Gastroesophageal sphincter (tissue), 4 donors: Measurements from ENCODE around the gene LRRC51. TPM values are rescaled to one million over a fixed set of nuclear protein-coding genes. Genes with fewer than 3 reads are reported as not detected.

Source experiments
- ATAC-seq: fragments of 150-250 bp; one replicate; pipeline ENCODE4 v1.9.1; 2016; ENCODE audit warnings: mild to moderate bottlenecking, moderate library complexity
- H3K27ac ChIP-seq, 4 donors: fragments of 200-600 bp; sonication (generic) in 3 of 4; 1 replicate in 3 of 4; 2 replicates in 1 of 4; pipeline ENCODE4 v1.5.1; 2016 to 2019
- H3K27me3 ChIP-seq: fragments of 200-600 bp; sonication (generic); one replicate; pipeline ENCODE4 v1.5.1; 2019
- H3K36me3 ChIP-seq, 2 donors: fragments of 200-600 bp; sonication (generic); one replicate each; pipeline ENCODE4 v1.5.1; 2019; ENCODE audit warnings: control low read depth in 1 of 2
- H3K4me1 ChIP-seq, 3 donors: fragments of 200-600 bp; sonication (generic); 1 replicate in 2 of 3; 2 replicates in 1 of 3; pipeline ENCODE4 v1.5.1; 2016 to 2019; ENCODE audit warnings: control low read depth in 2 of 3
- H3K4me3 ChIP-seq, 2 donors: fragments of 200-600 bp; sonication (generic); one replicate each; pipeline ENCODE4 v1.5.1; 2019; ENCODE audit warnings: mild to moderate bottlenecking in 1 of 2, moderate library complexity in 1 of 2
- H3K9me3 ChIP-seq, 3 donors: fragments of 200-600 bp; sonication (generic); one replicate each; pipeline ENCODE4 v1.5.1; 2017 to 2019; ENCODE audit warnings: control low read depth in 2 of 3
- CTCF ChIP-seq, 4 experiments: fragments of 200-600 bp in 2 of 4; fragments of 450-650 bp in 2 of 4; sonication (generic) in 1 of 4; IDR thresholded peaks; one replicate each; pipeline ENCODE4 v1.5.1; 2017 to 2019; ENCODE audit warnings: antibody characterized with exemption in 4 of 4, mild to moderate bottlenecking in 2 of 4, moderate library complexity in 2 of 4
- EP300 ChIP-seq: sonication (generic); formaldehyde crosslinking; IDR thresholded peaks from one replicate; pipeline ENCODE4 v1.6.1; 2017; ENCODE audit warnings: antibody characterized with exemption, mild to moderate bottlenecking
- POLR2A ChIP-seq, 2 donors: fragments of 450-650 bp; IDR thresholded peaks; one replicate each; pipeline ENCODE4 v1.6.1; 2017; ENCODE audit warnings: antibody characterized with exemption in 2 of 2, mild to moderate bottlenecking in 2 of 2, moderate library complexity in 1 of 2
- POLR2AphosphoS5 ChIP-seq: sonication (generic); formaldehyde crosslinking; IDR thresholded peaks from one replicate; pipeline ENCODE4 v1.6.1; 2017; ENCODE audit warnings: antibody characterized with exemption
- WGBS, 2 donors: methylation state at CpG; one replicate each; pipeline ENCODE4 v1.1.5; 2018; ENCODE audit warnings: low coverage in 1 of 2; 5-methylcytosine and 5-hydroxymethylcytosine counted together
- total RNA-seq, 4 donors: library from RNA; depleted of rRNA; stranded (reverse); fragments of >200 nt; gene quantifications; one replicate each; pipeline ENCODE4 v1.1.0, GENCODE V29; 2016

LRRC51 gene
- total RNA-seq, 4 donors from 2014 or later = 6.4 to 18.4 (median 10.7) TPM

GRCh38 chr11:72135891-72136683, 55.4 kb downstream of the LRRC51 start:
- Histone ChIP-seq H3K9me3 (no peaks in the 10 kb centered on the region), H3K36me3 (no peaks in the 10 kb centered on the region), H3K27me3 (peaks cover 12% of the 10 kb centered on the region), H3K4me1 (no peaks in the 10 kb centered on the region), H3K27ac (no peak overlapping the region), H3K4me3 (no peak overlapping the region)
- 90% methylated on average over 2 to 4 of the region's 14 CpGs for WGBS, 2 donors
- TF ChIP-seq CTCF (IDR thresholded peaks at IDR 0.05) = no peak
- TF ChIP-seq POLR2A (IDR thresholded peaks at IDR 0.05) = no peak
- no peak for TF ChIP-seq POLR2AphosphoS5
- TF ChIP-seq EP300 = no peak
- ATAC-seq = no peak

- Histone ChIP-seq H3K4me3 (no peak overlapping the region), H3K36me3 (no peaks in the 10 kb centered on the region), H3K27ac (no peak overlapping the region), H3K4me1 (peaks cover 0 to 4% (median 0%) of the 10 kb centered on the region in 3 donors), H3K9me3 (no peaks in the 10 kb centered on the region), H3K27me3 (peaks cover 12% of the 10 kb centered on the region)
- TF ChIP-seq EP300 = no peak
- TF ChIP-seq CTCF (IDR thresholded peaks at IDR 0.05) = no peak
- TF ChIP-seq POLR2AphosphoS5 = no peak
- TF ChIP-seq POLR2A (IDR thresholded peaks at IDR 0.05) = no peak
- 92% methylated on average over 2 of the region's 4 CpGs; no CpG with 5 or more reads in 1 of the 2 donors for WGBS, 2 donors
- ATAC-seq = no peak
Measured at GRCh38 chr11:72136684-72137262, 56.1 kb downstream of the LRRC51 start.

DNA sequence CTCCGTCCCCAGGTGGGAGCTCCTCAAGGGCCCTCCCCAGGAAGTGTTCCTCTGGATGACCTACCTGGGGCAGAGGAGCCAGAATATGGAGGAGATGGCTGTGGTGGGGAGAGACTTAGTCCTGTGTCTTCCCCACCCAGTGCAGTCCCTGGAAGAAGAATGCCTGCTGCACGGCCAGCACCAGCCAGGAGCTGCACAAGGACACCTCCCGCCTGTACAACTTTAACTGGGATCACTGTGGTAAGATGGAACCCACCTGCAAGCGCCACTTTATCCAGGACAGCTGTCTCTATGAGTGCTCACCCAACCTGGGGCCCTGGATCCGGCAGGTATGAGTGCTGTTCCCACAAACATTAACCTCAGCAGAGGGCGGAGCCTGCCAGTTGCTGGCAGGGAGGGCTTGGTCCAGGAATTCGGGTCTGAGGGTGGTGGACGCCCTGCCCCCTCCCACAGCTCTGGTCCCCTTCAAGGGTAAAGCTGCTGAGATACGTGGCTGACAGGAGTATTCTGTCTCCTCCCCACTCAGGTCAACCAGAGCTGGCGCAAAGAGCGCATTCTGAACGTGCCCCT, 58.3 kb downstream of the LRRC51 start:
- ATAC-seq = no peak

DNA sequence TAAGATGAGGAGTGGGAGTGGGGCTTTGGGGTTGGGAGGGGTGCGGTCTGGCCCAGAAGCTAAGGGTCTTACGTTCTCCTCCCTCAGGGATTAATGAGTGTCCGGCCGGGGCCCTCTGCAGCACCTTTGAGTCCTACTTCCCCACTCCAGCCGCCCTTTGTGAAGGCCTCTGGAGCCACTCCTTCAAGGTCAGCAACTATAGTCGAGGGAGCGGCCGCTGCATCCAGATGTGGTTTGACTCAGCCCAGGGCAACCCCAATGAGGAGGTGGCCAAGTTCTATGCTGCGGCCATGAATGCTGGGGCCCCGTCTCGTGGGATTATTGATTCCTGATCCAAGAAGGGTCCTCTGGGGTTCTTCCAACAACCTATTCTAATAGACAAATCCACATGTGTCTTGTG, 58.9 kb downstream of the LRRC51 start:
- no peaks in the 10 kb centered on the region for H3K9me3 ChIP-seq
- no peak overlapping the region for H3K4me3 ChIP-seq
- H3K27ac ChIP-seq = no peak overlapping the region
- TF ChIP-seq POLR2A (IDR thresholded peaks at IDR 0.05) (no peak), POLR2AphosphoS5 (no peak), EP300 (no peak), CTCF (IDR thresholded peaks at IDR 0.05) (no peak)
- no peak for ATAC-seq
- H3K36me3 ChIP-seq = no peaks in the 10 kb centered on the region
- H3K4me1 ChIP-seq = peaks cover 0 to 10% (median 0%) of the 10 kb centered on the region in 3 donors
- H3K27me3 ChIP-seq = peaks cover 12% of the 10 kb centered on the region
- WGBS, 2 donors = 80% methylated on average over 2 of the region's 11 CpGs; no CpG with 5 or more reads in 1 of the 2 donors

More for the DNA sequence above, 58.3 kb downstream of the LRRC51 start:
- Histone ChIP-seq H3K27me3 (peaks cover 12% of the 10 kb centered on the region), H3K9me3 (no peaks in the 10 kb centered on the region), H3K4me3 (no peak overlapping the region), H3K4me1 (peaks cover 0 to 6% (median 0%) of the 10 kb centered on the region in 3 donors), H3K27ac (no peak overlapping the region), H3K36me3 (no peaks in the 10 kb centered on the region)
- WGBS, 2 donors = 81% methylated on average over 5 of the region's 12 CpGs; no CpG with 5 or more reads in 1 of the 2 donors
- TF ChIP-seq CTCF (IDR thresholded peaks at IDR 0.05) = no peak
- TF ChIP-seq EP300 = no peak
- no peak for TF ChIP-seq POLR2A (IDR thresholded peaks at IDR 0.05)
- no peak for TF ChIP-seq POLR2AphosphoS5
